ENCODE results near the gene HP1BP3.

HP1BP3 gene

DNA sequence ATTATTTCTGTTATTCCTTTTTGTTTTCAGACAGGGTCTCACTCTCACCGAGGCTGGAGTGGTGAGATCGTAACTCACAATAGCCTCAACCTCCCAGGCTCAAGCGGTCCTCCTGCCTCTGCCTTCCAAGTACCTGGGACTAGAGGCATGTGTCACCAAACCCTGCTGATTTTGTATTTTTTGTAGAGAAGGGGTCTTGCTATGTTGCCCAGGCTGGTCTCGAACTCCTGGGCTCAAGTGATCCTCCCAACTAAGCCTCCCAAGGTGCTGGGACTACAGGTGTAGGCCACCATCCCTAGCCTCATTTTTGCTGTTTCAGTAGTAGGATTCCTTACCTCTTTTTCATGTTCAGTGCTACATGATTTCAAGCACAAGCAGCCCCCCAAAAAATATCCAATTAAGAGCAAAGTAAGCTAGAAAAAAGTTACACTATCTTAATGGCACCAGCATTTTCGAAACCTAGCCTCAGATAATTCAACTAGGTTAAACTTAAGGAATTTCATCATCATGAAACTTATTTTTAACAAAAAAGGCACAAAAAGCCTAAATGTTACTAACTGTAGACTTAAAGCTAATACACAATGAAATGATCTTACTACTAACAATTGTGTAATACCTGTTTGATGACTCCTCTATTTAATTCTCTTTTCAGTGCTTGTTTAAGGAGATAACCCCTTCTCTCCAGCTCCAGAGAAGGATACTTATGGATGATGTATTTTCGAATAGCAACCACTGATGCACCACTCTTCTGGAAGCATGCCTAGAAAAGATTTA is 16.6 kb downstream of the HP1BP3 start:
- FAIRE-seq: no peak

DNA sequence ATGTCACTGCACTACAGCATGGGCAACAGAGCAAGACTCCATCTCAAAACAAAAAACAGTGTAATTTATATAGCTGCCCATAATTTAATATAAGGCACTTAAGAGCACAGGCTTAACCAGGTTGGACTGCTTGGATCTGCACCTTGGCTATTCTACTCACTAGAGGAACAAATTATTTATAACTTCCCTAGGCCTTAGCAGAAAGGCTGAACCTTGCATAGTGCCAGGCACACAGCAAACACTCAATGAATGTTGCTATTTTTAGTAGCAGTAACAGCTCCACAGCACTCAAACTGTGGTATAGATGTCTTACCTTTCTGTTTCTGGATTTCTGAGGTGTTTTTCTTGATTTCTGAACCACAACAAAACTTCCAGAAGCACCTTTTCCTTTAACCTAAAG is 19.8 kb downstream of the HP1BP3 start:
- no peak for FAIRE-seq

DNA sequence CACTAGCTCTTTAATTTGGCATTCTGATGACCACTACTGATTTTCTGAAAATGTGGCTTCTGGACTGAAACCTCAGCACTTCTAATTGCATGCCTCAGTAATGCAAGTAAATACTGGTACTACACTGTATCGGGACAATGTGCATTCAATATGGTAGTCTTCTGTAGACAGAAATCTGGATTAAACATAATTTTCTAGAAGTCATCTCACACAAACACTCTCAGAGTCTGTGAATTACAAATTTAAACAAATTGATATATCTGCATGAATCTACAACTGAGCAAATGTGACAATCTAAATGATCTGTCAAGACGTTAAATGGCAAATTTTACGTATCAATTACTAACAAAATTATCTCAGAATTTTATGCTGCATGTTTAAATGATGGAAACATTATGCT is 23.7 kb downstream of the HP1BP3 start:
- no peak for FAIRE-seq

DNA sequence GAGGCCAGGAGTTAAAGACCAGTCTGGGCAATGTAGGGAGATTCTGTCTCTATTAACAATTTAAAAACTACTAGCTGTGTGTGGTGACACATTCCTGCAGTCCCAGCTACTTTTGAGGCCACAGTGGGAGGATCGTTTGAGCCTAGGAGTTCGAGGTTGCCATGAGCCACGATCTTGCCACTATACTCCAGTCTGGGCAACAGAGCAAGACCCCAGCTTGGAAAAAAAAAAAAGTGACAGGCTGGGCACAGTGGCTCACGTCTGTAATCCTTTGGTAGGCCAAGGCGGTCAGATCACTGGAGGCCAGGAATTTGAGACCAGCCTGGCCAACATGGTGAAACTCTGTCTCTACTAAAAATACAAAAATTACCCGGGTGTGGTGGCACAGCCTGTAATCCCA is 26.8 kb downstream of the HP1BP3 start:
- FAIRE-seq: no peak

DNA sequence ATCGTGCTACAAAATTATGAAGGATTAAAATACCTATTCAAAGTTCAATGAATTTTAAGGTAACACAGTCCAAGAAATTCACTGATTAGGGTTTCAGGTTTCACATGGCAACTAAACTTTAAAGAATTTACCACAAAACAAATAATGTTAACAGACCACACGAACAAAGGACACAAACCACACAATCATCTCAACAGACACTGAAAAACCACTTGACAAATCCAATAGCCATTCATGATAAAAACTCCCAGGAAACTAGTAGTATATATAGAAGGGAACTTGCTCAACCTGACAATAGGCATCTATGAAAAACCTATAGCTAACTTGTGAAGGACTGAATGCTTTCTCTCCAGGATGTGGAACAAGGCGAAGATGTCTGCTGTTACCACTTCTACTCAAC is 33.5 kb downstream of the HP1BP3 start:
- no peak for FAIRE-seq

DNA sequence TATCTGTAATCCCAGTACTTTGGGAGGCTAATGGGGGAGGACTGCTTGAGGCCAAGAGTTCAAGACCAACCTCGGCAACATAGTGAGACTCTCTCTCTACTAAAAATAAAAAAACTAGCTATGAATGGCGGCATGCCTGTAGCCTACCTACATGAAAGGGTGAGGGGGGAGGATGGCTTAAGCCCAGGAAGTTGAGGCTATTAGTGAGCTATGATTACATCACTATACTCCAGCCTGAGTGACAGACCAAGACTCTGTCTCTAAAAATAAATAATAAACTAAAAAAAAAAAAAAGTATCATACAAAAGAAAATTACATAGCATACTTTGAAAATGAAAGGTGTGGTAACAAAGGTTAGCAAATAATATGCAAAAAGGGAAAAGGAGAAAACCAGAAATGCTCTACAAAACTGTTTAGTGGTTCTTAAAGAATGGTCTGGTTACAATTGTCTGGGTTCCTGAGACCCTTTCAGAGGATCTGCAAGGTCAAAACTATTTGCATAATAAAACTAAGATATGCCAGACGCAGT is 35.6 kb downstream of the HP1BP3 start:
- no peak for FAIRE-seq

DNA sequence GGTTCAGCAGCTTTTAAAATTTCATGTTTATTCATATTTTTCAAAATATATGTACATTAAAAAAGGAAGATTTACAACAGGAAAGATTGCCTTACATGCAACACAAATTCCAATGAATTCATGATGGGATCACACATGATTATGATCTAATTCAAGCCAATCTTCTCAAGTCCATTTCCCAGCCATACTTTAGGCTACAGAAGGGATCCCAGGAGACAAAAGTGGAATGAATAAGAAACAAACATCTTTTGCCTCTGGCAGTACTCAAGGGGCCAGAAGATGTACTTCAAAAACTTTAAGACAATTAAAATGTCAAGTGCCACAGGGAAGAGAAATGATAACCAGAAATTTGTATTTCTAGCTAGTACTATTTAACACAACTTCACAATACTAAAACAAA is 44.4 kb downstream of the HP1BP3 start:
- FAIRE-seq: no peak

DNA sequence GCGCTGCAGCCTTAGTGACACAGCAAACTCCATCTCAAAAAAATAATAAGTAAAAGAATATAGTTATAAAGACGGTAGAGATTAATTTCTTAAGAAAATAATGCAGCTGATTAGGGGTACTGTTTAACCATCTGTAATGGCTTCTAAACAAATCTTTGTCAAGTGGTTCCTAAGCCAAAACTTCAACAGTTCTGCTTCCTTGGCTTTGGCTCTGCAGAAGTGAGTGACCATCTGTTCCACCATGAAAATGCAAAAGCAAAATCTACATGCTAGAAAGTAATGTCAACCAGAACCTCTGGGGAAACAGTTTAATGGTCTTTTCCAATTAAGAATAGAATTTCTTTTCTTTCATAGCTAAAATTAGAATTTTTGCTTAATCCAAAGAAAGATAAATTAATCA is 46.3 kb downstream of the HP1BP3 start:
- FAIRE-seq: no peak

DNA sequence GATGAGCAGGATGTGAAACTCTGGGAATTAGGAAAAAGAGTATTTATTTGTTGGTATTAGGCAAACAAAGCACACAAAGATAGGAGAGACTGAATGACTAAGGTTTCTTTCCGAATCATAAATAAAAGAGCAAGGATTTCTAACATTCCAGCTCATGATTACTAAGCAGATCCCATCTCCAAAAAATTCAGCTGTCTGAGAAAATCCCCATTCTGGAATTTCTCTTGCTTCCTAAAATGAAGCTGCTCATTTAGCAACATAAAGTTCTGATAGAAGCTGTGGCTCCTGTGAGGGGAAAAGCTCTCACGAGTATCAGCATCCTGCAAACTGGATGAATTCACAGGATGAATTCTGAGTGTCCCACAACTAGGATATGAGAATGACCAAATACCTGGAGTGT is 47.9 kb downstream of the HP1BP3 start:
- no peak for FAIRE-seq

DNA sequence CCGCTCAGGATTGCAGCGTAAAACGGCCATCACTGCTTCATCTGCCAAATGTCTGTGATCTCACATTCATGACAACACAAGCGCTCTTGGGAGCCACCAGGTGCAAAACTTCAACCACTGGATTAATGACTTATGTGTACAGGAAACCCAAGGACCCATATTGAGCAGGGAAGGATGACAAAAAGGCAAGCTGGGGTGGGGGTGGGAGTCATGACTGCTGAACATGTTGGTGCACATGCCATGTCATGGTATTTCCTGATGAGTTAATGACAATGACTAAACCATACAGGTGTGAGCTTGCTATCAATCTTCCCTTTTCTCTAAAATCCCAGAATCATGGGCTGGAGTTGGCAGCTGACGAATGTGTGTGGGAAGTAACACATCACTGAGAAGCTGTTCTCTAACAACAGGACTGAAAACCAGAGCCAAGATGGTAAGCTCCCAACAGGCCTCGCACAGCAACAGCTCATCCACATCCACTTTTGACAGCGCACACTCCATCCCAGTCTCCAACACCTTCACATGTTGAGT is 51.5 kb downstream of the HP1BP3 start:
- no peak for FAIRE-seq

DNA sequence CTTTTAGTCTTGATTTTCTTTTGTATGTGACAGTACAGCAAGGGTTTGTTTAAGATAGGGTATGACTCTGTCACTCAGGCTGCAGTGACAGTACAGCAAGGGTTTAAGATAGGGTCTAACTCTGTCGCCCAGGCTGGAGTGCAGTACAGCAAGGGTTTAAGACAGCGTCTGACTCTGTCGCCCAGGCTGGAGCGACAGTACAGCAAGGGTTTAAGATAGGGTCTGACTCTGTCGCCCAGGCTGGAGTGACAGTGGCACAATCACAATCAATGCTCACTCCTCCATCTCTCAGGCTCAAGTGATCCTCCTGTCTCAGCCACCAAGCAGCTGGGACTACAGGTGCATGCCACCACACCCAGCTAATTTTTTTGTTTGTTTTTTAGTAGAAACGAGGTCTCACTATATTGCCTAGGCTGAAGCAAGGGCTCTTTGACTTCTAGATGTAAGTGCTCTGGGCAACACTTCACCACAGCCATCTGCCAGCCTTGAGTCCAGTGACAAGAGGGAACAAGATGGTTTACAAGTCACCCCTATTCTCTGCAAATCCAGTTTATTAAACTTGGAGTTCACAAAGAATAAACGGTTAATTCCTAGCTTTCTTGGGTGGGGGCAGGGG is 53.6 kb downstream of the HP1BP3 start:
- FAIRE-seq: no peak

DNA sequence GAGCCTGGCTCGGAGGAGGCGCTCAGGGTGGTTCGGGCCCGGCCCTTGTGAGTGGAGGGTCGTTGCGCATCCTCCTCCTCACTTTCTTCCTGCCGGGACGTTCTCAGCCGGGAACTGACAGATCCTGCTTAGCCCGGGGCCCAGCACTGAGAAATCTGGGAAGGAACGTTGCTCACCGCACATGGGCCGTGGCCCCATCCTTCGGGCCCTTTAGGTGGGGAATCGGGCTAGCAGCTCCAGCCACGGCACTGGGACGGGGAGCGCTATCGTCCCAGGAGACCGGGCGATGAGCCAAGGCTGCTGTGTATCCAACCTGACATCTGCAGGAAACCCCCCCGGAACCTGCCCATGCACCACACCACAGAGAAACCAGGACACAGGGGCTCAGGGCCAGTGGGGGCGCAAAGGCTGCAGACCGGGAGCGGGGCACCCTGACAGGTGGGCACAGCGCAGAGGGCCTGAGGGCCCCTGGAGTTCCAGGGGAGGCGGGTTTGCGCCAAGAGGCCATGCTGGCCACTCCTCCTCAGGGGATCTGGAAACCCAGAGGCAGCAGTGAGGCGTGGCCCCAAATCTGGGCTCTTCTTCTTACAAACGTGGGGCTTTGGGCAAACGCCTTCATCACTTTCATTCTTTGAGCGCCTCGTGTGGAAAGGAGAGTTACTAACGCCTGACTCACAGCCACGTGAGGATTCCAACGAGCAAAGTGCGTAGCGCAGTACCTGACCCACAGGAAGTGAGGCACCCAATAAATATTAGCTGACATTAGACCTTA is 54.3 kb downstream of the HP1BP3 start, which contains the start of gene SH2D5:
Gene SH2D5 (minus strand): TSS at position 116 of the 772 bp plus-strand sequence. CDS start 4,659 bp downstream, outside the sequence.
- FAIRE-seq: no peak

DNA sequence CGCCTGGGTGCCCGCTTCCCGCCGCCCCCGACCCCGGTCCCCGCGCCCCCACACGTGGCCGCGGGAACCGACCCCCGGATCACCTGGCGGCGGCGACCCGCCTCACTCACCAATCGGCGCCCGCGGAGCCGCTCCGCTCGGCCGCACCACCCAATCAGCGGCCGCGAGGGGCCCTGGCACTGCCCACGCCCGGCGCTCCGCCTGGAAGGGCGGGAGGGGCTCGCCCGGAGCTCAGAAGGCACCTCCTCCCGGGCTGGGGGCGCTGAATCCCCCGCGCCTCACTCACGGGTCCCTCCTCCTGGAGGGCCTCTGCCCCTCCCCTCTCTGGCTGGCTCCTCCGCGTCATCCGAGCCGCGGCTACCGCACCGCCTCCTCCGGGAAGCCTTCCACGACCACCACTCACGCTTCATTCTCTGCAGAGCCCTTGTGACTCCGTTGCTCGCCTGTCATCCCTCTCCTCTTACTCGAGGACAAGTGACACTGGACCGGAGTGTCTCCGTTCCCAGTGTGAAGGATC is 55.0 kb downstream of the HP1BP3 start:
- FAIRE-seq: no peak

DNA sequence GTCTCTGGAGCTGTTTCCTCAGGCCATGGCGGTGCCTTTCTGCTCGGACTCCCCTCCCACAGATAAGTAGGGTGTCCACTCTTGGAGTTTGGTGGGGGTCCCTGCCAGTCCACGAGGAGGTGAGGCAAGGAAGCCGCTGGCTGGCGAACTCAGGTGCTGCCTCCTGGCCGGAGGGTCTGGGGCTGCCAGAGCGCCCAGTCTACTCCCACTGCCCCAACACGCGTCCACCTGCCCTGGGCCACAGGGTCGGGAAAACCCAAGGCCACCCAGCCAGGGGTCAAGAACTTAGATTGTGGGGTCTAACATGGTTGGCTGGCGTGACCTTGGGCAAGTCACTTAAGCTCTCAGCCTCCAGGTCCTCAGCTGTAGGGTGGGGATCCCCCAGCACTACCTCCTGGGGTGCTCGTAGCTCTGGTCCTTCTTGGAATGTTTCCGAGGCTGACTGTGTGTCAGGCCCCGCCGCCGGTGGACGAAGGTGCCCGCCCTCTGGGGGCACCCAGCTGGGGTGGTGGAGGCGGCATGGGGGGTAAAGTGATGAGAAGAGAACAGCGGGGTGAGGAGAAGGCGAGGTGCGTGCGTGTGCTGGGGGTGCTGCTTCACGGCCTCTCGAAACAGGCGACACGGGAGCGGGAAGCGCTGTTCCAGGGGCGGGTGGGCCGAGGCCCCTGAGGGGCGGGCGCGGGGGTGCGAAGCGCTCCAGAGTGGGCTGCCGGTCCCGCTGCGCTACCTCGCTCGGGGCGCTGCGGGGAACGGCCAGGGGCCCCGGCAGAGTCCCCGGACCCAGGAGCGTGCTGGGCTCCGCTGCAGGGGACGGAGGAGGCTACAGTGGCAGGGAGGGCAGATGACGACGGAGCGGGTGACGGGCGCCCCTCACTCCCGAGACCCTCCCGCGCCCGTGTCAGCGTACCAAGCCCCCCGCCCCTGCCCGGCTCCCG is 55.8 kb downstream of the HP1BP3 start:
- no peak for FAIRE-seq

DNA sequence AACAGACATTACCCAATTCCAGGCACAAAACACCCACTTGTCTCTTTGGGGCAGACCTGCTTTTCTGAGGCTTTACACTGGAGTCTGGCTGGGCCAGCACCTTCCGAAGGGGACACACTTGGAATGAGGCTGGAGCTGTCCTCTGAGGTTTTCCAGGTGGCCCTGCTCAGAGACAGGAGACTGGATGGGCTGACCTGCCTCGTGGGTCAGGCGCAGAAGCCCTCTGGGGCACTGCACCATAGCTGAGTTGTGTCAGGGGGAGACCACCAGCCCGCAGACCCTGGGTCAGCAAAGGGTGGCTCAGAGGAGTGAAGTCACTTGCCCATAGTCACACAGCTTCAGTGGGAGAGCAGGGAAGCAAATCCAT is 56.4 kb downstream of the HP1BP3 start:
- no peak for FAIRE-seq

DNA sequence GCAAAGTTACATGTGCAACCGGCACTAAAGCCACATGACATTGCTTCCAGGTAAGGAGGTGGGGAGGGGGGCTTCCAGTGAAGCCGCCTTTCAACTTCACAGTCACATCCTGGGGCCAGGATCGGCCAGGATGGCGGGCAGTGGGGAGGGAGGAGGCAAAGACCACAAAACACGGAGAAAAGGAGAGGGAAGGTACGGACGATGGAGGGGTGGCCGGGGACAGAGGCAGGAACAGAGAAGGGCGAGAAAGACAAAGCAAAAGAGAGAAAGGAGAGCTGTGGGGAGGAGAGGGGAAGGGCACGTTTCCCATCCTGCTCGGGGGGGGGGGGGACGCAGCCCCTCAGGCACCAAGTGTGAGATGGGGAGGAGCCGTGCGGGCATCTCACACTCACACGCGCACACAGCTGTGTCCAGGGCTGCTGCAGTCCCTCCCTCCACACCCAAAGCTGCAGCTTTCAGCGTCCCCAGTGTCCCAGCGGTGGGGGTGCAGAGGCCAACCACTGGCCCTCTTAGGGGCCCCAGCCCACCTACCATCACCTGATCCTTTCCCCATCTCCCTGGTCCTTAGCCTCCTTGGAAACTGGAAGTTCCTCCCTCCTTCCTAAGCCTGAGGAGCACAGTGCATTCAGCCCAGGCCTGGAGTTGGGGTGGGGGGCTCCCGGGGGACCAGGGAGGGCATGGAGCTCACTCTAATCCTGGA is 57.0 kb downstream of the HP1BP3 start:
- FAIRE-seq: no peak

DNA sequence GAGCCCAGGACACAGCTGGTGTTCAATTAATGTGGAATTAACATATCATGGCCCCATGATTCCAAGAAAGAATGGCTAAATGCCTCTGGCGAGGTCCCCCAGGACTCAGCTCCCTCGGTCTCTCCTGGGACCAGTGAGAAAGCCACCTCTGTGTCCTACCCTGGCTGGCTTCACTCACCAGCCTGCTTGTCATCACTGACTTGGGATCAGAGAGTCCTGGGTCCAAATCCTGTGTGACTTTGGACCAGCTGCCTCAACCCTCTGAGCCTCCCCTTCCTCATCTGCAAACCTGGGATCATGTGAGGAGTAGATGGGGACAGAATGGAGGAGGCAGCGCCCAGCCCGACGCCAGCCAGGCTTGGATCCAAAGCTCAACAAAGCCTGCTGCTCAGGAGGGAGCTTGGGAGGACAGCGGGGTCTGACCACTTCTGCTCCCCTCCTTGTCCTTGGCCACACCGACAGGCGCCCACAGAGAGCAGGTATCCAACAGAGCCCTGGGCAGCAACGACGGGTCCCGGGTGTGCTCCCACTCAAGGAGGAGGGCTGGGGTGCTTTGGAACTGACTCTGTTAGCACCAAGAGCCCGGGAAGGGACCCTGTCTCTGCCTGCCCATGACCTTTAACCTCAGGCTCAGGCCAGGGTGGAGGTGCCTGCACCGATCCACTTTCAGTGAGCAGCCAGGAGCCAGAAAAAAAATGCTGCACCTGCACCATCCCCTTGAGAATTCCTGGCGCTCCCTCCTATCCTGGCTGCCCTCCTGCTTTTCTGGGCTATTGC is 57.8 kb downstream of the HP1BP3 start:
- FAIRE-seq: no peak

DNA sequence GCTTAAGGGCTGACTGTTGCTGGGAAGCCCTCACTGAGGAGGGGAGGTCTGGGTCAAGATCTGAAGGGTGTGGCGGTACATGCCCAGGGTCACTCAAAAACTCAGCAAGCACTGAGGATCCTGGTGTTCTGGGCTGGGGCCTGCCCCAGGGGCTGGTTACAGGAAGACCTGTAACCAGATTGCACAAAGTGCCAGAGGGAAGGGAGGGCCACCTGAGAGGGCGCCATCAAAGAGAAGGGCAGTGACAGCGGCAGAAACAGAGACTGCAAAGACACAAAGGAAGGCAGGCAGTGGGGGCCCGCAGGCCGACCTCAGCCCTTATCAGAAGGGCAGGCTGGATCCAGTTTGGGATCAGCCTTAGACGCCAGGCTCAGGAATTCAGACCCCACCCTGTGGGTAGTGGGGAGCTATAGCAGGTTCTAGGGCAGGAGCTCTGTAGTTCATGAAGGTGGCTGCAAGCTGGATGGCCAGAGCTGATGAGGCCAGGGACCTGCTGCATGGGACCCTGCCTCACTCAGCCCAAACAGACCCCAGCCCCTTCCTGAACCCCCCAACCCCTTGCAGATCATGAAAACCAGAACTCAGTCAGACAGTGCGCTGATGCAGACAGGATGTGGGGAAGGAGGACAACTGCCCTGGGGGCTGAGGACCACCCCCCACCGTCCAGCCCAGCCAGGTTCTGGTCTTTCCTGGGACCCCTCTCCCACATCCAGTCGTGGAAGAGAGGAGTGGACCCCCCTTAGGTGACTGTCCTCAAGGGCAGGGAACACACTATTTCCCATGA is 58.5 kb downstream of the HP1BP3 start:
- FAIRE-seq: no peak

DNA sequence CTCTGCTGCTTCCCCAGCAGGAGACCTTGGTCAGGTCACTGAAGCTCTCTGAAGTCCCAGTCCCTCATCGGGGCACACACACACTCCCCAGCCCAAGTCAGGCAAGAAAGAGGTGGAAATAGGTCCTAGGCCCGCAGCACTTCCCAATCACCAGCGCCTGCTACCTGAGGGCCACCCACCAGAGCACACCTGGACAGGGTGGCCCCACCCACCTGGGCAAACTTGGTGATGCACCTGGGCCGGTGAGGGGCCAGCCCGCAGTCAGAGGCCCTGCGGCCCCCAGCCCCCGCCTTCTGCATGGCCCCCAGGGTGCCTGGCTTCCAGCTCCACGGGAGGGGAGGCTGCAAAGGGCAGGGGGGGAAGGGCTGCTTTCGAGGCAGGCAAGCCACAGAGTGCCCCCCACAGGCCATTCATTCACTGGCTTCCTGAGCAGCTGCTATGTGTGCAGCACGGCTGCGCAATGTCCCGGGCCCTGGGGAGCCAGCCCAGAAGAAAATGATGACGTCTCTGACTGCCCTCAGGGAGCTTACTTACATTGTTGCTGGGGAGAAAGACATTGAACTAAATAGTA is 59.3 kb downstream of the HP1BP3 start:
- no peak for FAIRE-seq
